CD4-positive, alpha-beta T cell treated with Interleukin-2 at 100 ng/mL for 4 hours (primary cell): ENCODE data around the gene NCBP2L.
"Not testable (repeated sequence)": the region's sequence is repeated elsewhere in the genome, so short reads cannot be mapped to it uniquely, and the experiment has no call there.

Experiments
- DNase-seq: peaks from one replicate; pipeline ENCODE4 v3.0.0-alpha.2; 2020; ENCODE audit warnings: low spot score

The NCBP2L gene

DNA sequence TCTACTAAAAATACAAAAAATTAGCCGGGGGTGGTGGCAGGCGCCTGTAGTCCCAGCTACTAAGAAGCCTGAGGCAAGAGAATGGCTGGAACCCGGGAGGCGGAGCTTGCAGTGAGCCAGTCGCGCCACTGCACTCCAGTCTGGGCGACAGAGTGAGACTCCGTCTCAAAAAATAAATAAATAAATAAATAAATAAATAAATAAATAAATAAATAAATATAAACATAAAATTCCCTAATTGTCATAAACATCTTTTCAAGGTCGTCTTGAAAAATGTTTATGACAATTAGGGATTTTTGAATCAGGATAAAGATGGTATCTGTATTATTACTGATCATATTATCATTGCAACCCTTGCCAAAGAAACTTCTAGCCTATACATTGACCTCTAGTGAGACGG lies 32.5 kb downstream of the NCBP2L start:
- not testable (repeated sequence) for DNase-seq

GRCh38 chrX:107818900-107819521 lies 41.5 kb downstream of the NCBP2L start:
- DNase-seq = no peak

DNA sequence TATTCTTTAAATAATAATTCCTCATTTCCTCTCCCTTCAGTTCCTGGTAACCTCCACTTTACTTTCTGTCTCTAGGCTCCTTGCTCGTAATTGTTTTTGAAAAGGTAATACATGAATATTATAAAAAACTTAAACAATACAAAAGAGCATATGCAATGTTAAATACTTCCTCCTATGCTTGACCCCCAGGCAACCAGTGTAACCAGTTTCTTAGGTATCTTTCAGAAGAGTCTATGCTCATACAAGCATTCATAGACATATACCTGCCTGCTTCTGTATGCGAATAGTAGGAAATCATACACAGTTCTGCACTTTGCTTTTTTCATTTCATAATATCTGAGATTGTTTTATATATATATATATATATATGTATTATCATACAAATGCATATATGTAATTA lies 45.5 kb downstream of the NCBP2L start:
- no peak for DNase-seq

GRCh38 chrX:107823456-107823855 lies 45.9 kb downstream of the NCBP2L start:
- no peak for DNase-seq

- peak; percentile 41 for DNase-seq
Observed at GRCh38 chrX:107825698-107826237, 48.2 kb downstream of the NCBP2L start, which contains the start of gene MID2. MID2 (plus strand) TSS chrX:107825866; CDS start chrX:107826427, 561 bp downstream.

DNA sequence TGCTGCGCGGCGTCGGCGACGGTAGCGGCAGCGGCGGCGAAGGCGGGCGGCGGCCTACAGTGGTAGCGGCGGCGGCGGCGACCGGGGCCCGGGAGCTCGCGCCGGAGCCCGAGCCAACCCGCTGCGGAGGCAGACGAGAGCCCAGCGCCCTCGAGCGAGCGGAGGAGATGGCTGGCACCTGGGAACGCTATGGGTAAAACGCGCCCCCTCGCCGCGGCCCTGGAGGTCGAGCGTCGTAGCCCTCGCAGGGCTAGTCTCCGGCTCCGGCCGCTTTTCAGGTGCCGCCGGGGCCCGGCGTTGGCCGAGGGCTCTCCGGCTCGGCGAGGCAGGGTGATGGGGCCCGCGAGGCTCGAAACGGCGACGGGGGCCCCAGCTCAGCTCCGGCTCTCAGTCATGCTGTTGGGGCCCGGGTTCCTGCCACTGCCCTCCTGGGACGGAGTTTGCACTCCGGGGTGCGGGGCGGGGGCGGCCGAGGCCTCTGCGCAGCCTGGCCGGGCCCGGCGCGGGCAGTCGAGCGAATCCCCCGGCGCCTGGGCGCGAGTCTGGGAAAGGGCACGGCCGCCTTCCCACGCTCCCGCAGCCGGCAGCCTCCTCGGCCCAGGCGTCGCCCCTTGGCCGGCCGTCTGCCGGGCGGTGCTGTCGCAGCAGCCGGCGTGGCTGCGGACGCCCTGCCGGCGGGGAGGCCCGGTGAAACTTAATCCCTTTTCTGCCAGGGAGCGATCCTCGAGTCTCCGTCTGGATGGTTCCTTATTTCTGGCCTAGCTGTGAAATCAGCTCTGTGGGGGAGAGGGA lies 48.9 kb downstream of the NCBP2L start:
- peak; percentile 35 for DNase-seq

GRCh38 chrX:107827030-107827831 lies 49.7 kb downstream of the NCBP2L start:
- no peak for DNase-seq

- DNase-seq = no peak
Observed at GRCh38 chrX:107827852-107828251, 50.3 kb downstream of the NCBP2L start.

DNA sequence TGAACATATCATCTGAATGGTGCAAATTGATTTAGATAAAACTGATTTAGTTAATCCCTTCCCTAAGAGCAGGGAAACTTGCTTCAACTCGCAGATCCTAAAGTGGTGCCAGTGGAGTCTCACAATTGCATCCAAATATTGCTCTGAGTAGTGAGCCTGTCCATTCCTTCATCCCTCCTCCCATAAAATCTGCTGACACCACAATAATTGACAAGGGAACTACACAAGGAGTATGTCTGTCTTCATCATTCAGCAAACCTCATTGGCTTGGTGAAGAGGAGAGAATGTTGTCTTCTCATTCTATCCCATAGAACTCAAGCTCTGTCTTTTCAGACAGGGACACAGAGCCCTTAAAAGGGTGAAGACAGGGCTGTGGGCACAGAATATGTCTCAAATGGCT lies 52.3 kb downstream of the NCBP2L start:
- DNase-seq = no peak

DNA sequence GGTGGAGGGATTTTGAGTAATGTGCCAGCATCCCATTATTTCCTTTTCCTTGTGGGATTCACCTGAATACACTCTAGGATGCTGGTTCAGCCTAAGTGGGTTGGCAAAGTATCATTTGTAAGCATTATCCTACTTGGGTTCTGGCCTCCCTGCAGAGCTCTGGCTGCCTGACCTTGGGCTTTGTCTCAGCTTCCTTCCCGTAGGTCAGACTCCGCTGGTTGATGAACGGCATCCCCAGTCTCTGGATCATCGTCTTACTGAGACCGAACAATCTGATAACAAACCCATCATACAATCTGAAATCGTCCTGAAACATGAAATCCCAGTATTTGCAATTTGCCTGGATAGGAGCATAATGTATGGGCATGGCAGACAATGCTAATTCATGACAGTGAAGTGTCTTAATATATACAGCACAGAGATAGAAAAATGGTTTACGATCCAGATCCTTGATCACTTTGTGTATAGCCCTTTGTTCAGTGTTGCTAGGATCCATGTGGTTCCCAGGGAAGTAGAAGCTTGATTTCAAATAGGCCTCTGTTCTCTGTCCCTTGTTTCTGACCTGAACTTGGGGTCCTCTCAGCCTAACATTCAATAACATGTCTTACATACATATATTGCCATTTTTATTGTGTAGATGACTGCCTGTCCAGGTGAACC lies 53.7 kb downstream of the NCBP2L start:
- no peak for DNase-seq

GRCh38 chrX:107834275-107835201 lies 57.0 kb downstream of the NCBP2L start:
- no peak for DNase-seq

DNA sequence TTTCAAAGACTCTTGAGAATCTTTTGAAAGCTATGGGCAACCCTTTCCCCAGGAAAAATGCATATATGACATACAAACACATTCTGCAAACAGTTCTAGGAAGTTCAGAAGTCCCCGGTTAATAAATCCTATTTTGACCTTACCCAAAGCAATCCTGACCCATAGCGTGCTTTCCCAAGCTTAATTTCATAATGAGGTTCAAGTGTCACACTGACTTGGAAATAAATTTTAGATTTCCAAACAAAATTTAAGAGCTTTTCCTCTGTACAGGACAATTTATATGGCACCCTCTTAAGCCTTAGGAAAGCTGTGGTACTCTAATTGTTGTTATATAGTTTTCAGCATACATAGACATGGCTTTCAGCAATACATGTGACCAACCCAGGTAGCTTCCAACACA lies 59.4 kb downstream of the NCBP2L start:
- no peak for DNase-seq

- no peak for DNase-seq
Observed at GRCh38 chrX:107840971-107841370, 63.4 kb downstream of the NCBP2L start.

DNA sequence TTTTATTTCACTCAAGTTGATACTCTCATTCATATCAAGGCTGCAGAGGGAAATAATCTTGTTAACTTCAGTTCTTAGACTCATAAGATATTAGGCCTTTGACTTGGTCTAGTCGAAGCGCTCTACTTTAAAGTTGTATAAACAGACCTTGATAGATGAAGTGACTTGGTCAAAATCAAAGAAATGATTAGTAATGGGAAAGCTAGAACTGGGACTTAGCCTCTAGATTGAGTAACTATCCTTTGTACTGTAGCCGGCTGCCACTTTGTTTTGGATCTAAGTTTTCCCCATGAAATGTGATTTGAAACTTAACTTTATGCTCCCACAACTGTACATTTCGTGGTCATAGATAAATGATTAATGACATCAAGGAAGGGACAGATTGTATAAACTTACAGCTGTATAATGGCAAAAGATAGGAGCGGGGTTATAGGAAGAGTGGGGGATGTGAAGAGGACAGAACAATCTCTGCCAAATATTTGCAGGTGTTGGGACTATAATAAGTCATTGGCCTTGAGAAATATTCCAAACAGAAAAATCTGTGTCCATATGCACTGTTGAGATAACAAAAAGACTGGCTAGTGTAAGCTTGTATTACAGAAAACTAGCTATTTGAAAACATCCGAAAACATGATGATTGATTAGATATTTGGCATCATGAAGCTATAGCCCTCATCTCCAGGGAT lies 65.3 kb downstream of the NCBP2L start:
- DNase-seq = no peak
